Glutamatergic neuron (in vitro differentiated cells): ENCODE results near the gene CAMTA1. TPM values are rescaled to one million over a fixed set of nuclear protein-coding genes. Genes with fewer than 3 reads are reported as not detected.

Experiments
- DNase-seq: peaks from one replicate; pipeline ENCODE4 v3.0.0; 2022
- H3K27ac Mint-ChIP-seq: one replicate; pipeline ENCODE4 v1.8.0; 2020; ENCODE audit warnings: mild to moderate bottlenecking, mixed read lengths, inconsistent platforms; ENCODE audit not compliant: unreplicated experiment
- H3K27me3 Mint-ChIP-seq: one replicate; pipeline ENCODE4 v1.8.0; 2020; ENCODE audit warnings: mild to moderate bottlenecking, moderate library complexity, mixed read lengths, inconsistent platforms; ENCODE audit not compliant: unreplicated experiment
- H3K36me3 Mint-ChIP-seq: one replicate; pipeline ENCODE4 v1.8.0; 2020; ENCODE audit warnings: mild to moderate bottlenecking, mixed read lengths, inconsistent platforms; ENCODE audit not compliant: unreplicated experiment
- H3K4me1 Mint-ChIP-seq: one replicate; pipeline ENCODE4 v1.8.0; 2020; ENCODE audit warnings: mild to moderate bottlenecking, low read depth, mixed read lengths, inconsistent platforms; ENCODE audit not compliant: unreplicated experiment
- H3K4me3 Mint-ChIP-seq: one replicate; pipeline ENCODE4 v1.8.0; 2020; ENCODE audit warnings: mild to moderate bottlenecking, mixed read lengths, inconsistent platforms; ENCODE audit not compliant: unreplicated experiment
- H3K9me3 Mint-ChIP-seq: one replicate; pipeline ENCODE4 v1.8.0; 2020; ENCODE audit warnings: mild to moderate bottlenecking, moderate library complexity, mixed read lengths, inconsistent platforms; ENCODE audit not compliant: unreplicated experiment
- CTCF ChIP-seq: fragments of 200-600 bp; sonication (generic); IDR thresholded peaks from one replicate; pipeline ENCODE4 v1.5.0; 2021; ENCODE audit not compliant: partially characterized antibody, unreplicated experiment
- total RNA-seq: library from RNA; stranded (reverse); fragmentation: NEBNext Ultra II Directional; extraction: Animal tissue kit (Norgen Biotek cat#: 25700); gene quantifications from one replicate; pipeline ENCODE4 v1.2.1, GENCODE V29; 2021; ENCODE audit not compliant: unreplicated experiment

The CAMTA1 gene
- total RNA-seq, 1 donor from 2014 or later: 77.2 TPM

- no peak overlapping the region for H3K4me3 Mint-ChIP-seq
- H3K4me1 Mint-ChIP-seq: peaks cover 27% of the 10 kb centered on the region
- H3K27ac Mint-ChIP-seq: no peak overlapping the region
- H3K27me3 Mint-ChIP-seq: peaks cover 7% of the 10 kb centered on the region
- no peak for TF ChIP-seq CTCF
- DNase-seq: no peak
- peaks cover 4% of the 10 kb centered on the region for H3K9me3 Mint-ChIP-seq
- H3K36me3 Mint-ChIP-seq: peaks cover 18% of the 10 kb centered on the region
Measured at GRCh38 chr1:7541629-7542028, 756.4 kb downstream of the CAMTA1 start.

GRCh38 chr1:7543718-7544090 is 758.5 kb downstream of the CAMTA1 start:
- H3K27me3 Mint-ChIP-seq: peaks cover 5% of the 10 kb centered on the region
- peaks cover 23% of the 10 kb centered on the region for H3K36me3 Mint-ChIP-seq
- DNase-seq: no peak
- no peak overlapping the region for H3K27ac Mint-ChIP-seq
- no peak overlapping the region for H3K4me3 Mint-ChIP-seq
- H3K9me3 Mint-ChIP-seq: peaks cover 4% of the 10 kb centered on the region
- peaks cover 13% of the 10 kb centered on the region for H3K4me1 Mint-ChIP-seq
- TF ChIP-seq CTCF: no peak

- Mint-ChIP-seq H3K27me3 (peaks cover 10% of the 10 kb centered on the region), H3K9me3 (peaks cover 10% of the 10 kb centered on the region), H3K36me3 (peaks cover 19% of the 10 kb centered on the region), H3K4me3 (no peak overlapping the region), H3K27ac (no peak overlapping the region), H3K4me1 (peaks cover 13% of the 10 kb centered on the region)
- no peak for TF ChIP-seq CTCF
- peak; percentile 8 for DNase-seq
Measured at GRCh38 chr1:7549277-7550161, 764.3 kb downstream of the CAMTA1 start.

- Mint-ChIP-seq H3K4me1 (peaks cover 16% of the 10 kb centered on the region), H3K36me3 (peaks cover 13% of the 10 kb centered on the region), H3K9me3 (peaks cover 11% of the 10 kb centered on the region), H3K4me3 (no peak overlapping the region), H3K27ac (no peak overlapping the region), H3K27me3 (peaks cover 13% of the 10 kb centered on the region)
- TF ChIP-seq CTCF: no peak
- DNase-seq: peak; percentile 4
Measured at GRCh38 chr1:7550261-7550865, 765.1 kb downstream of the CAMTA1 start.

- no peak overlapping the region for H3K4me3 Mint-ChIP-seq
- H3K27ac Mint-ChIP-seq: no peak overlapping the region
- peaks cover 10% of the 10 kb centered on the region for H3K36me3 Mint-ChIP-seq
- H3K27me3 Mint-ChIP-seq: peaks cover 13% of the 10 kb centered on the region
- TF ChIP-seq CTCF: no peak
- H3K9me3 Mint-ChIP-seq: peaks cover 11% of the 10 kb centered on the region
- DNase-seq: peak; percentile 12
- peaks cover 17% of the 10 kb centered on the region for H3K4me1 Mint-ChIP-seq
Measured at GRCh38 chr1:7550981-7551380, 765.7 kb downstream of the CAMTA1 start.
